ENCODE measurements around the gene FBXW10B. TPM values are rescaled to one million over a fixed set of nuclear protein-coding genes. Genes with fewer than 3 reads are reported as not detected.

Gene FBXW10B
- total RNA-seq, 1 experiment from 2014 or later, result 1.2 TPM

- Histone ChIP-seq H3K9me2 (ENCODE audit: insufficient read depth) (no peaks in the 10 kb centered on the region), H3K9me3 (ENCODE audit: control insufficient read depth in 1 of 2, insufficient read depth in 1 of 2, low read depth in 1 of 2, low read length in 2 of 2) (no peaks in the 10 kb centered on the region), H3K9ac (ENCODE audit: low read length) (peak overlapping the region; percentile 75), H3K4me1 (ENCODE audit: control insufficient read depth in 1 of 2, insufficient read depth in 2 of 2, low read length in 2 of 2) (peaks cover 56 to 81% of the 10 kb centered on the region in 2 experiments), H3K36me3 (ENCODE audit: control insufficient read depth in 1 of 2, insufficient read depth in 2 of 2, low read length in 2 of 2) (no peaks in the 10 kb centered on the region; a peak in 1 of 4 replicates), H4K20me1 (ENCODE audit: insufficient read depth) (no peaks in the 10 kb centered on the region), H3K27ac (ENCODE audit: low read depth, low read length) (peak overlapping the region; percentile 75), H3K79me2 (ENCODE audit: insufficient read depth, low read length) (peaks cover 16% of the 10 kb centered on the region; the same call in 1 of the 2 replicates), H3K4me2 (ENCODE audit: low read length) (peak overlapping the region; percentile 97), H3K27me3 (ENCODE audit: insufficient read depth, low read length) (no peaks in the 10 kb centered on the region), H3K4me3 (replicated peaks in 1 of 2; ENCODE audit: low read depth in 1 of 2, low read length in 2 of 2) (peak overlapping the region; percentile 41 to 58), H2AFZ (ENCODE audit: low read depth, low read length, poor library complexity, severe bottlenecking) (no peak overlapping the region)
- intact Hi-C loops (cut with micrococcal nuclease), result no loop called here
- RAD21 ChIA-PET (ENCODE audit: low non-redundant PET in 1 of 2, low total read pairs in 2 of 2, uncharacterized antibody in 2 of 2, unreplicated experiment in 2 of 2), result no interaction called here
- no TSS peak for BruUV-seq (replicated peaks)
- ATAC-seq (peak; percentile 15; the same call in 1 of the 2 replicates), DNase-seq (ENCODE audit: low read depth, low spot score) (peak; percentile 91)
- CTCF ChIA-PET, result no interaction called here
- POLR2A ChIA-PET, result no interaction called here
- TF ChIP-seq ZBTB33 (IDR thresholded peaks at IDR 0.05; ENCODE audit: extremely low read depth, insufficient replicate concordance, low read length) (peak; percentile 25), ZNF274 (IDR thresholded peaks at IDR 0.05; ENCODE audit: low read depth, low read length) (no peak), TCF7L2 (IDR thresholded peaks at IDR 0.05; ENCODE audit: borderline replicate concordance, extremely low read depth, insufficient read depth, insufficient read length) (peak; percentile 94), CEBPB (IDR thresholded peaks at IDR 0.05; ENCODE audit: low read depth) (peak; percentile 78), EZH2 (IDR thresholded peaks at IDR 0.05) (no peak), ZFX (IDR thresholded peaks at IDR 0.05) (no peak), ATF3 (IDR thresholded peaks at IDR 0.05) (no peak), SP1 (IDR thresholded peaks at IDR 0.05; ENCODE audit: low read depth) (peak; percentile 87), JUND (IDR thresholded peaks at IDR 0.05) (peak; percentile 95), MAX (IDR thresholded peaks at IDR 0.05) (peak; percentile 84), ELF1 (IDR thresholded peaks at IDR 0.05; ENCODE audit: borderline replicate concordance, low read depth) (no peak), POLR2A (IDR thresholded peaks at IDR 0.05; ENCODE audit: borderline replicate concordance, extremely low read depth, insufficient read depth, insufficient read length) (no peak), POLR2AphosphoS5 (IDR thresholded peaks at IDR 0.05; ENCODE audit: low read depth, low read length) (peak; percentile 55; the same call in 1 of the 2 replicates), FOSL1 (IDR thresholded peaks at IDR 0.05; ENCODE audit: low read depth) (peak; percentile 92), SRF (IDR thresholded peaks at IDR 0.05; ENCODE audit: low read depth) (0 out of 2 replicates have a peak, but pooled peaks have one; percentile 13), RAD21 (IDR thresholded peaks at IDR 0.05; ENCODE audit: low read depth) (no peak), CTCF (IDR thresholded peaks at IDR 0.05 in 2 of 3, conservative IDR thresholded peaks at IDR 0.05 in 1 of 3; ENCODE audit: borderline replicate concordance in 1 of 3, insufficient read depth in 1 of 3, low read depth in 2 of 3, low read length in 2 of 3) (no peak), CBX3 (IDR thresholded peaks at IDR 0.05; ENCODE audit: low read depth) (peak; percentile 82), EGR1 (IDR thresholded peaks at IDR 0.05; ENCODE audit: low read depth) (no peak), REST (IDR thresholded peaks at IDR 0.05; ENCODE audit: low read depth) (no peak), EZH2phosphoT487 (IDR thresholded peaks at IDR 0.05; ENCODE audit: borderline replicate concordance) (no peak)
Measured at GRCh38 chr17:15649861-15650421, 30.4 kb upstream of the FBXW10B start.
